Activated effector memory CD4-positive, alpha-beta T cell treated with anti-CD3 and anti-CD28 coated beads, Interleukin-2, amount 50 U/mL, for 16 hours (primary cell): Measurements from ENCODE around the gene MAST1.
"Not testable (repeated sequence)": the region's sequence is repeated elsewhere in the genome, so short reads cannot be mapped to it uniquely, and the experiment has no call there.

Source experiments
- DNase-seq: peaks from one replicate; pipeline ENCODE4 v3.0.0-alpha.2; 2020

Gene MAST1

DNA sequence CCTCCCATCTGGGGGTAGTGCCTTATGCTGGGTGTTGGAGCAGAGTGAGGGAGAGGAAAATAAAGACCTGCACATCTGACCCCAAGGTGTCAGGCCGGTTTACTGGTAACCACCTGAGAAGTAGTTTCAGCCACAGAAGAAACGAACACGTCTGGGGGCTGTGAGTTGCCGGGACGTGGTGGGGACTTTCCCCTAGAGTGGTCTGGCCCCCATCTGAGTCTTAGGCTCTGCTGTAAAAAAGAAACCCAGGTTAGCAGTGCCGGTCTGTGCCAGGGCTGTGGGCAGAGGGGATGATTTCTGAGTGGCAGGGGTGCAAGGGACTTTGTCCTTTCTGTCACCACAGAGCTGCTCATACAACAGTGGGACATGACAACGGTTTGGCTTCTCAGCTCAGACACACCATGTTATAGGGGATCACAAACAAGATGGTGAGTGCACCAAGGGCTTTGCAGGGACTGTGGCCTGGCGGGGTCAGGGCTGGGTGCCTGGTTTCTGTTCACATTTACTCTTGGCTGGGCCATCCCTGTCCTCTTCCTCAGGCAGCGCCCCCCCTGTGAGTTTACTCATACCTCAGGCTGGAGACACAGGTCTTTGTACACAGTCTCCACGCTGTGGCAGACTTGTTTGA lies 61.7 kb downstream of the MAST1 start:
- DNase-seq, result no peak

DNA sequence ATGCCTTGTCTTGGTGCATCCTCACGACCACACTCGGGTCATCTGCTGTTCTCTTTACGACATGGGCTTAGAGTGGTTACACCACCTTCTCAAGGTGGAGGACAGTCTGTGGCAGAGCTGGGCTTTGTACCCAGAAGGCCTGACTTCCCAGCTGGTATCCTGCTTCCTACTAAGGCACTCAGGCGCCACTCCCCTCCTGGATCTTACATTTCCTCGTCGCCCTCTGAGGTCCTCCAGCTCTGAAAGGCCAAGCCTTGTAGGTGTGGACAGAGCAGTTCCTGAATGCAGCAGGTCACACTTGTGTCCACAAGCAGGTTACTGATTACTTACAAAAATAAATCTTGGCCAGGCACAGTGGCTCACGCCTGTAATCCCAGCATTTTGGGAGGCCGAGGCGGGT lies 68.9 kb downstream of the MAST1 start:
- no peak for DNase-seq

DNA sequence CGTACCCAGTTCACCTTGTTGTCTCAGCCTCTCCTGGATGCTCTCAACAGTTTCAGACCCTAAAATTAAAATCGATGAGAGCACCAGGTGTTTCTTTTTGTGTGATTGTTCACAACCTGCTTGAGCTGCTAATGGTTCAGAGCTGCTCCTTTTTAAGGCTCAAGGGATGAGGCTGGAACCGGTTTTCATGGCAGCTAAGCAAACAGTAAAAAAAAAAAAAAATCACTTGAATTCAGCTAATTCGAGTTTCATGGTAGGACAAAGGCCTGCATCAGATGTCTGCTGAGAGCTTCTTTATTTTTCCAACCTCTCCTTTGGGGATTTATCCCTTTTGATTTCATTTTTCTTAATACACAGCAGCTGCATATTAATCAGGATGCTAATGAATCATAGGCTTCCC lies 74.3 kb downstream of the MAST1 start:
- no peak for DNase-seq

DNA sequence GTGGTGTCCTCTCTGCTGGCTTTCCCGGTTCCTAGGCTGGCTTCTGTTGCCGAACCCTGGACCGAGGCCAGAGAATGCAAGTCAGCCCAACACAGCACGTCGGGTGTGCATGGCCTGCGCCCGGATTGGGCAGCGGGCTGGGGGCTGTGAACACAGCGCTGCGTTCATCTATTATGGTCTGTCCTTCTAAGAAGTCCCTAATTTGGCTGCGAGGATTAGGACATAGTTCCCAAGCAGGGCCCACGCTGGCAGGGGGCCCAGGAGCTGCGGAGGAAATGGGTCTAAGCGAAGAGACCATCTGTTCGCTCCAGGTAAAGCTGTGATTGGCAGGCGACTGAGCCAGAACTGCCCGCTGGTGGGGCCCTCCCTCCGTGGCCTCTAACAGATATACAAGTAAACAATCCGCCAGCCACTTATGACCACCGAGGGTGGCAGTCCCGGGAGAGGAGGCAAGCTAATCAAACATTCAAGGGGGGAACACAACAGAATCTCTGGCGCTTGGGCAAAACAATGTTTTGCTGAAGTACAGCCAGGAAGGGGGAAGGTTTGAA lies 74.8 kb downstream of the MAST1 start:
- DNase-seq, result no peak

DNA sequence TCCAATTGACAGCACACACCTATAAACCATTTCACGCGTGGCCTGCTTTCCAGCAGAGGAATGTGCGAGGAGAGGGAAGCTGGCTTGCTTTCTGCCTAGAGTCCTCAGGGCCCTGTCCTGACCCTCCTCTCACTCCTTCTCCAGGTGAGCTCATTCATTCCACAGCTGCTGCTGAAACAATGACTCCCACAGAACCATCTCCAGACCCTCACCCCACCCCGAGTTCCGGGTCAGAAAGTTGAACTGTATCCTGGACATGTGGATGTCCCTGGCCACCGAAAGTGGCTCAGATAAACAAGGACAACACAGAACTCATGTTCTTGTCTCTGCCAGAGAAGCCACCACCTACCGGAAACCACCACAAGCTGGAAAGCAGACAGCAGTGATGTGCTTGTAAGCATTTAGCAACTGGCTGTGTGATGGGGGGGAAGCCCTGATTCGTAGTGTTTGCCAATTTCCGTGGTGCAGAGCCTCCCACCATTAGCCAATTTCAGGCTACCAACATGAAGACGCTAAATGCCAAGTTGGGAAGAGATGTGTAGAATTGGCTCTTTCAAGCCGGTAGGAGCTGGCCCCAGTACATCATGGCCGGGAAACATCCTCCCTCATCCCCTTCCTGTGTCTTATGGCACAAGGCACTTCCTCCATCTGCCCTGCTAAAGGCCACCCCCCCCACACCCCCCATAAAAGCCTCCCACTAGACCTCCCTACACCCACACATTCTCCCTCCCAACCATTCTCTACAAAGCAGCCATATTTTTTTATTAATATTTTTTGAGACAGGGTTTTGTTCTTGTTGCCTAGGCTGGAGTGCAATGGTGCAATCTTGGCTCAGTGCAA lies 75.8 kb downstream of the MAST1 start:
- peak; percentile 75 for DNase-seq

DNA sequence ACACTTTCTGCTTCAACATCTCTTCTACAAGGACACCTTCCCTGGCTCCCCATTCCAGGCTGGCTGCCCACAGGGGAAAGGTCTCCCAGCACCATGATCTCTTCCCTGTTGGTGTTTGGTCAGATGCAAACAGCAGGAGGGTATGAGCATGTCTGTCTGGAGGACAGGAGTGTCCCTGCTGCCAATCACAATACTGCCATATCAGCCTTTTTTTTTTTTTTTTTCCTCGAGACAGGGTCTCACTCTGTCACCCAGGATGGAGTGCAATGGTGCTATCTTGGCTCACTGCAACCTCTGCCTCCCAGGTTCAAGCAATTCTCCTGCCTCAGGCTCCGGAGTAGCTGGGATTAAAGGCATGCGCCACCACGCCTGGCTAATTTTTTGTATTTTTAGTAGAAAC lies 77.5 kb downstream of the MAST1 start:
- DNase-seq, result not testable (repeated sequence)

DNA sequence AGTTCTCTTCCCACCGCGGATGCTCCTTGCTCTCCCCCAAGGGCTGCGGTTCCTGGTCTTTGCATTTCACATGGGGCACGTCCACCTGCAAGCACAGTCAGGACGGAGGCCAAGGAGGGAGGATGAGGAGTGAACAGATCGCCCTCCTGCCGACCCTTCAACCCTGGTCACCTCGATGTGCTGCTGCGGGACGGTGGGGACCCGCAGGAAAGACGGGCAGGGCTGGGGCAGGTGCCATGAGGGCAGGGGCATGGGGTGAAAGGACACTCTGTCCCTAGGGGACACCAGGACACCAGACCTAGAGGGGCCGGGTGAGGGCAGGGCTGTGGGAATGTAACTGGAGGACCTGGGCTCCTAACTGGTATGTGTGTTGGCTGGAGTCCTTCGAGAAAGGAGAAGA lies 79.9 kb downstream of the MAST1 start:
- no peak for DNase-seq

DNA sequence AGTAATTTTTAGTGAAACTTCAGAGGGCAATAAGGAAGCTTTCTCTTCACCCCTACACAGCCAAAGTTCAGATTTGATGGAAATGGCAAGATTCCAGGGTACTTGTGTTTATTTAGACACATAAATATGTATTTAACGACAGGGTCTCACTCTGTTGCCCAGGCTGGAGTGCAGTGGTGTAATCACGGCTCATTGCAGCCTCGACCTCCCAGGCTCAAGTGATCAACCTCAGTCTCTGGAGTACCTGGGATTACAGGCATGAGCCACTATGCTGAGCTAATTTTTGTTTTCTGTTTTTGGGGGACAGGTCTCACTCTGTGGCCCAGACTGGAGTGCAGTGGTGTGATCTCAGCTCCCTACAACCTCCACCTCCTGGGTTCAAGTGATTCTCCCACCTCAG lies 82.7 kb downstream of the MAST1 start:
- DNase-seq, result no peak

DNA sequence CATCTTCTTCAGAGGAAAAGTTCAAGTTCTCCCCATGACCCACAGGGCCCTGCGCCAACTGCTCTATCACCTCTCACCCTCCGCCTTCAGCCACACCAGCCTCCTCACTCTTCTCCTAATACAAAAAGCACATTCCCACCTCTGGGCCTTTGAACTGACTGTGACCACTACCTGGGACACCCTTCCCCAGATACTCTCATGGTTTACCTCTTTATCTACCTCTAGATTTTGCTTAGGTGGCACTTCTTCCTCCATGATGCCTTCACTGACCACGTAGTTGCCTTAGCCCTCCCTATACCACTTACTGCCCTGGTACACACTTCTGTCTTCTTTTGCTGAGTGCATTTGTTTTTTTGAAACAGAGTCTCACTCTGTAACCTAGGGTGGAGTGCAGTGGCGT lies 84.6 kb downstream of the MAST1 start:
- DNase-seq, result no peak
